NCI-H146 (cell line): ENCODE results near the gene RPS16.
"Not testable (repeated sequence)": the region's sequence is repeated elsewhere in the genome, so short reads cannot be mapped to it uniquely, and the experiment has no call there.

Experiments used
- DNase-seq: peaks from one replicate; lab custom pipeline; 2025; lab: John Stamatoyannopoulos, UW

RPS16 gene

DNA sequence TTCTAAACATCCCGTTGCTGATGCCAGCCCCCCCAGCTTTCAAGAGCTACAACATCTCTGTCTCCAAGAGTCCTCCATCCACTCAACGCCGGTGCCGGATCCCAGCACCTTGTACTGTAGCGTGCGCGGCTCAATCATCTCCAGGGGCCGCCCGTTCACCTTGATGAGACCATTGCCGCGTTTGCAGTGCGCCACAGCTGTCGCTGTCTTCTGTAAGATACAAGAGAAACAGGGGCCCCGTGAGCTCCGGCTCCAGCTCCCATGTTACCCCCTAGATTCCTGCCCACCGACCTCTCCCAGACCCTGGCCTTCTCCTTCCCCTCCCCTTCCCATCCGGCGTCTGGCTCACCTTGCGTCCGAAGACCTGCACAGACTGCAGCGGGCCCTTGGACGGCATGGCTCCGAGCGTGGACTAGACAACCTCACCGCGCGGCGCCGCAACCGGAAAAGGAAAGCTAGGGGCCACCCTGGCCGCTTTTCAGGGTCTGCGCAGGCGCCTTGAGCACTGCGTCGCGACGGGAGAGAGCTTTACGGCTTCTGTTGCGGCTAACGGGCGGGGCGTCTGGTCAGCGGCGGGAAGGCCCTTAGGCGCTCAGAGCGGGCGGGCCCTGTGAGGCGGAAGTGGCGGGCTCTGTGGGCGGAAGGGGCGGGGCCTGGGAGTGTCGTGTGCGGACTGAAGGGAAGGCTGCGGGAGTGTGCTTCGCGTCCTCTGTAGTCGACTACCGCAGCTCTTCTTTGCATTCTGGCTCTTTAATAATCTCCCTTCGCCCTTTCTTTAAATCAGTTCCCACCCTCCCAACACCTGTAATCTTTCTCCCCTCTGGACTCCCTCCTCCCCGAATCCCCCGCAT lies at the start of gene RPS16:
Gene RPS16 (minus strand): TSS at position 451 of the 851 bp plus-strand sequence. CDS start 54 bp downstream, at position 397.
- DNase-seq = peak; percentile 99

DNA sequence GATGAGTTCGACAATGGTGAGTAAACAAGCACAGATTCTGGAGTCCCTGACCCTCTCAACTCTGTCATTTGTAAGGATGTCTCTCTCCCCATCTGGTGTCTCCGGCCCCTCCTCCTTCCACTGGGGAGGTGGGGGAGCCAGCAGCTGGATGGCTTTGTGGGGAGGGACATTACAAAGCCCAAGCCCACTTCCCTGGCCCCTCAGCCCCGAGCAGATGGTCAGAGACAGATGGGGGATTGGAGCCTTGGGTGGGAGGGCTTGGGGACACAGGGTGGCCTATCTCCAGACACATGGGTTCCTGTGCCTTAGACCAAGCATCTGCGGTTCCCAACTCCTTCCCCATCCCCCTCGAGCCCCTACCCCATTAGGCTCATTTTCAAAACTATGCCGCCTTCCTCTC lies 47.4 kb upstream of the RPS16 start:
- no peak for DNase-seq

DNA sequence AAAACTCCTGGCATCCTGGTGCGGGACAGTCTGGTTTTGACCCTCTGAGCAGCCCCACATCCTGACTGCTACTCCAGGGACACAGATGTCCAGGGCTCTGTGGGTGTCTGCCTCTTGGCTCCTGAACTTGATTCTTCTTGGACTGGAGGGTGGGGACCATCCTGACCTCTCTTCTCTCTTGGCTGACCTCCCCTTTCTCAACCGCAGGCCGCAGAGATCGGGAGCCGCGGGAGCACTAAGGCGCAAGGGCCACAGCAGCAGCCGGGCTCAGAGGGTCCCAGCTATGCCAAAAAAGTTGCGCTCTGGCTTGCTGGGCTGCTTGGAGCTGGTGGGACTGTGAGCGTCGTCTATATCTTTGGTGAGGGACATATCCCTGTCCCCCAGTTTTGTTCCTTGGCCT lies 45.9 kb upstream of the RPS16 start:
- no peak for DNase-seq

DNA sequence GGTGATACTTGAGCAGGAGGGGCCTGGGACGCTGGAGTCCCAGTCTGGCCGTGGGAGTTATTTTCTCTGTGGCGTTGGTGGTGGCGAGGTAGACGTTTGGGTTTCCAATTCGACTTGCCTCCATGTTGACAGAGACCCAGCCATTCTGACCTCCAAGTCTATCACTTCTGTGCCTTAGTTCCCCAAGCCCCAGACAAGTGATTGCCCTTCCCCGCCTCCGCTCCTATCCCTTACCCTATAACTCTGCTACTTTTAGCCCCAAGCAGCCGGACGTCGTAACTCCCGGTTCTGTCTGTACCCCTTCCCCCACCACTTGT lies 45.4 kb upstream of the RPS16 start:
- no peak for DNase-seq

DNA sequence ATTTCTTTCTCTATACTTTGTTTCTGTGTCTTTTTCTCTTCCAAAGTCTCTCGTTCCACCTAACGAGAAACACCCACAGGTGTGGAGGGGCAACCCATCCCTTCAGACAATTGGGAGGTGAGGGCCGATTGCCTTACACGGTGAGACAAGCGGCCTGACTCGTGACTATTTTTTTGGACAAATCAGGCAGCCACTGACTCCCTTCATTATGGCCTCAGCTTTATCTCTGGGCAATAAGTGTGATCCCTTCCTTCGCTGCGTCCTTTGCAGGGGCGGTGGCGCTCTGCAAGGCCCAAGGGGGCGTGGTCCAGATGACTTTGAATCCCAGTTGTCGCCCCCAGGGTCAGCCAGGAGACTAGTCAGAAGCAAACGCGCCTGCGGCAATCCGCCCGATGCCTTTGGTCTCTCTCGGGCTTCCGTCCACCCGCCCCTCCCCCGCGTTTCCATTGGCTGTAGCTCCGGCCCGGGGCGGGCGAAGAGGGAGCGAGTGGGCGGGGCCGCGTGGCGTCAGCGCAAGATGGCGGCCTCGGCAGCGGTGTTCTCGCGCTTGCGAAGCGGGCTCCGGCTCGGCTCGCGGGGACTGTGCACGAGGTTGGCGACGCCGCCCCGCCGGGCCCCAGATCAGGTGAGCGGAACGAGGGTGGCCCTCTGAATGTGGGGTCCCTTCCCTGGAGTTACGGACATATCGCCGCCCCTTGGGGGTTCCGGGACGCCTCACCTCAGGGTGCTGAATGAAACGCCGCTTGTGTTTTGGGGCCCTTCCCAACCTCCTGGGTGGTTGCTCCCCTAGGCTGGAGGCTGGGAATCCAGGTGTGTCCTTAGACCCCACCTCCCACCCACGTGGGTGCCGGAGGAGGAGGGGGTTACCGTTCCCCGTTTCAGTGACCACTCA lies 44.8 kb upstream of the RPS16 start, which contains the start of gene TIMM50:
Gene TIMM50 (plus strand): TSS at position 502 of the 892 bp plus-strand sequence. CDS start 16 bp downstream, at position 518.
- peak; percentile 99 for DNase-seq

DNA sequence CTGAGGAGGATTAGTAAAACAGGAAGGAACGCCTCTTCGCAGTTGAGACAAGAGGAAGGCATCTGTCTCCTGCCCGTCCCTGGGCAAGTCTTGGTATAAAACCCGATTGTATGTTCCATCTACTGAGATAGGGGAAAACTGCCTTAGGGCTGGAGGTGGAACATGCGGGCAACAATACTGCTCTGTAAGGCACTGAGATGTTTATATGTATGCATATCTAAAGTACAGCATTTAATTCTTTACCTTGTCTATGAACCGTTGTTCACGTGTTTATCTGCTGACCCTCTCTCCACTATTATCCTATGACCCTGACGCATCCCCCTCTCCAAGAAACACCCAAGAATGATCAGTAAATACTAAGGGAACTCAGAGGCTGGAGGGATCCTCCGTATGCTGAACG lies 44.2 kb upstream of the RPS16 start:
- DNase-seq = no peak

DNA sequence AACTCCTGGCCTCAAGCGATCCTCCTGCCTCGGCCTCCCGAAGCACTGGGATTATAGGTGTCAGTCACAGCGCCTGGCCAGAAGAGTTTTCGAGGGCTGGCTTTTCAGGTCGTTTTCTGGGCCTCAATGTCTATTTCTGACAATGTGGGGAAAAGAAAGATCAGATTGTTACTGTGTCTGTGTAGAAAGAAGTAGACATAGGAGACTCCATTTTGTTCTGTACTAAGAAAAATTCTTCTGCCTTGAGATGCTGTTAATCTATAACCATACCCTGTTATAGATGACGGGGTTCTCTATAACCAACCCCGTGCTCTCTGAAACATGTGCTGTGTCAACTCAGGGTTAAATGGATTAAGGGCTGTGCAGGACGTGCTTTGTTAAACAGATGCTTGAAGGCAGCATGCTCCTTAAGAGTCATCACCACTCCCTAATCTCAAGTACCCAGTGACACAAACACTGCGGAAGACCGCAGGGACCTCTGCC lies 43.6 kb upstream of the RPS16 start:
- DNase-seq = not testable (repeated sequence)

DNA sequence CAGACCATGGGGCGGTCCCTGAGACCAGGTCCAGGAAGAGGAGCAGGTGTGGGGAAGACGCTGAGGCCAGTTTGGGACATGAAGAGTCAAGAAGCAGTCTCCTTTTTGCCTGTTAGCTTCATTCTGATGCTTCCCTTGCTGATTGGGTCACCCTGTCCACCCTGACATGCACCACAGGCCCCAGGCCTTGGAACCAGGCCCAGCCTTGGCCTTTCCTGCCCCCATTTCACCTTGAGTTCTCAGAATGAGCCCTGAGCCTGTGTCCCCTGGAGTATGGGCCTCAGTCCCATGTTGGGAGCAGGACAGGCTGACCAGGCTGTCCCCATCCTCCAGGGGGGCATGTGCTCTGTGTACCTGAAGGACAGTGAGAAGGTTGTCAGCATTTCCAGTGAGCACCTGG lies 40.0 kb upstream of the RPS16 start:
- no peak for DNase-seq

DNA sequence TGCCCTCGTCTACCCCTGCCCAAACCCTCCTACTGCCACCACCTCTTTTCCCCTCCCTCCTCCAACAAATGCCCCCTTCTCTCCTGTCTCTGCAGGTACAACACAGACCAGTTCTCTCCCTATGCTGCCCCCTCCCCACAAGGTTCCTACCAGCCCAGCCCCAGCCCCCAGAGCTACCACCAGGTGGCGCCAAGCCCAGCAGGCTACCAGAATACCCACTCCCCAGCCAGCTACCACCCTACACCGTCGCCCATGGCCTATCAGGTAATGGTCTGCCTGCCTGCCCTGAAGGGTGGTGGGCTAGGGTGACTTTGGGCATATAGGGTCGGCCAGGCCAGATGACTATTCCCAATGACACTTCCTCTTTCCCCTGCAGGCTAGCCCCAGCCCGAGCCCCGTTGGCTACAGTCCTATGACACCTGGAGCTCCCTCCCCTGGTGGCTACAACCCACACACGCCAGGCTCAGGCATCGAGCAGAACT lies 38.4 kb upstream of the RPS16 start:
- peak; percentile 59 for DNase-seq

DNA sequence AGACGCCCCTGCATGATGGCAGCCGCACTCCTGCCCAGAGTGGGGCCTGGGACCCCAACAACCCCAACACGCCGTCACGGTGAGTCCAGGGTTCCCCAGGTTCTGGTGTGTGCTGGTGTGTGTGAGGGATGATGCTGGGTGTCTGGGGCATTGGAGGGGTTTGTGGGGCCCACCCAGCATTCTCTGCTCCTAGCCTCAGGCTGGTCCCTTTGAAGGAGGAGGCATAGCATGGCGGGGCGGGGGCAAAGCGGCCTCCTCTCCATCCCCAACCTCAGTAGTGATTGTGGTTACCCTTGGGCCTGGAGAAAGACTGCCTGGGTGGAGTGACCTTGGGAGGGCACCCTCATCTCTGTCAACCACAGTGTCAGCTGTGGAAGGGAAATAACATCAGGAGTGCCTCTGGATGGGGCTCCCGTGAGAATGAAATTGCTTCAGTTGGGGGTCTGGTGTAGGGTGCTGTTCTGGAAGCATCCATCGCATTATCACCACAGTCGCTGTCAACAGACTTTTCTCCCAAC lies 37.8 kb upstream of the RPS16 start:
- DNase-seq = no peak

DNA sequence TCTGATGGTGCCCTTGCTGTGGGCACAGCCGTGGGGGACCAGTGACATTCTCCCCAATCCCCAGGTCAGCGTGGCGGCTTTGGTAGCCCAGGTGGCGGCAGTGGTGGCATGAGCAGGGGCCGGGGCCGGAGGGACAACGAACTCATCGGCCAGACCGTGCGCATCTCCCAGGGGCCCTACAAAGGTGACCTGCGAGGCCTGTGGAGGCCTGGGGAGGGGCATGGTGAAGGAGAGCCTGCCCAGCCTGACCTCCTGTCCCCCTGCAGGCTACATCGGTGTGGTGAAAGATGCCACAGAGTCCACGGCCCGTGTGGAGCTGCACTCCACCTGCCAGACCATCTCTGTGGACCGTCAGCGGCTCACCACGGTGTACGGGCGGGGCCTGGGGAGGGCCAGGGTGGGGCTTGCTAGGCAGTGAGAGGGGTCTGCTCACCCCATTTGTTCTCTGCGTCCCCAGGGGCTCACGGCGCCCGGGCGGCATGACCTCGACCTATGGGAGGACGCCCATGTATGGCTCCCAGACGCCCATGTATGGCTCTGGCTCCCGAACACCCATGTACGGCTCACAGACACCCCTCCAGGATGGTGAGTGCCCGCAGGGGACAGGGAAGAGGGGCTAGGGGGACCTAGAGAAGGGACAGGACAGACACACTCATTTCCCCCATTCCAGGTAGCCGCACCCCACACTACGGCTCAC lies 37.1 kb upstream of the RPS16 start:
- no peak for DNase-seq

DNA sequence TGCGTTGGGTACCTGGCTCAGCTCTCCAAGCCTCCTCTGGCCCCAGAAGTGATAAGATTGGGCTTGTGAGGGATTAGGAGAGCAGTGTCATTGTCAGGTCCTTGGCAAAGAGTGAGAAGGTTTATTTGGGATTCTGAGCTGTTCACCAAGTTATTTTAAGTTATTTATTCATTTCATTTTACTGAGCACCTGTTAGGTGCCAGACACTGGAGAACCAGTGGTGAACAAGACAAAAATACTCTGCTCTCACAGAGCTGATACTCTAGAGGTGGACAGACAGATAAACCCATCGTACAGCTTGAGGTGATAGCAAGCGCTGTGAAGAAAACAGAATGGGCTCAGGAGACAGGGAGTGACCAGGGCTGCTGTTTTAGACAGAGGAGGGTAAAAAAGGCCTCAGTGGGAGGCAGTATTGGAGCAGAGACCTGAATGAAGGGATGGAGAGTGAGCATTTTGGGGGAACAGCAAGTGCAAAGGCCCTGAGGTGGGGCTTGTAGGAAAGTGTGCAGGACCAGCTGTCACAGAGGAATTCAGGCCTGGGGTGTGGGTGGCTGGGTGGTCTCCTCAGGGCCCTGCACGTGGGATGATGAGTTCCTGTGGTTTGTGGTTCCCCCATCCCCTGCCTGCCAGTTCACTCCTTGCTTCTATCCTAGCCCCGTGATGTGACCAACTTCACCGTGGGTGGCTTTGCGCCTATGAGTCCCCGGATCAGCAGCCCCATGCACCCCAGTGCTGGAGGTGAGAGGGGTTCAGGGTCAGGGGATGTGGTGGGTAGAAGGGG lies 36.2 kb upstream of the RPS16 start:
- DNase-seq = no peak

DNA sequence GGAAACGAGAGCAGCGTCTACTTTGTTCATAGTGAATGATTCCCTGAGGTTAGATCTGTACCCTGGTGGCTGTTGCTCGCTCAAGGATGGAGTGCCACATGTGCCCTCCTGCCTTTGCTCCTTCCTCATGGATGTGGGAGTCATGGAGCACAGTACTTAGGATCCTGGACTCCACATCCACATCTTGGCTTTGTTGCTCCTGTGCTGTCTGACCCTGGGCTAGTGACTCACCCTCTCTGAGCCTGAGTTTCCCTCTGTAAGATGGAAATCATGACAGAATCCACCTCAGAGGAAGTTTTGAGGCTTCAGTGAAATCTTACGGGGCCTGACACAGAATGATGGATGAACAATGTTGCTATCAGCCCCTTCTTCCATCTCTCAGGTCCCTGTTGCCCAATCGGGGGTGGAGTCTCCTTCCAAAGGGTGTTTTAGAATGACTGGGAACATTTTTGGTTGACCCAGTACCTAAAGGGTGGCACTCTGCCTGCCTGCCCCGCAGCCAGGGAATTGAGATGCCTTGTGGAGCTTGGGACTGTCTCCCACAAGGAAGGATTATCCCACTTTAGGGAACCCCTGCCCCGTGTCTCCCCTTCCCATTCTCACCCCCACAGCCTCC lies 35.1 kb upstream of the RPS16 start:
- no peak for DNase-seq

DNA sequence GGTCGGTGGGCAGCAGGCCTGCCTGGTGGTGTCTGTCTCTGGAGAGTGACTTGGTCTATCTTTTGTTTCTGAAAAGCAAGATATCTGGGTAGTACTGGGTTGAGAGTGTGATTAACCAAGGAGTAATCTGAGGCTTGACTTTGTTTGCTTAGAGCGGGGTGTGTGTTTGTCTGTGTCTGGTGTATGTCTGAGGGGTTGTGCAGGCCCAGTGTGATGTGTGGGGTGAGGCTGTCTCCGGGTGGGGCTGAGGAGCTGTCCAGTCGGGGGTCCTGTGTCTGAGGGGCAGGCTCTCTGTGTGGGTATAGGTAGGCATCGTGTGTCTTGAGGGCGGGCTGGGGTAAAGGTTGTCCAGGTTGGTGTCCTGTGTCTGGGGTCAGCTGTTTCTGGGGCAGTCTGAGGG lies 33.8 kb upstream of the RPS16 start:
- DNase-seq = no peak

DNA sequence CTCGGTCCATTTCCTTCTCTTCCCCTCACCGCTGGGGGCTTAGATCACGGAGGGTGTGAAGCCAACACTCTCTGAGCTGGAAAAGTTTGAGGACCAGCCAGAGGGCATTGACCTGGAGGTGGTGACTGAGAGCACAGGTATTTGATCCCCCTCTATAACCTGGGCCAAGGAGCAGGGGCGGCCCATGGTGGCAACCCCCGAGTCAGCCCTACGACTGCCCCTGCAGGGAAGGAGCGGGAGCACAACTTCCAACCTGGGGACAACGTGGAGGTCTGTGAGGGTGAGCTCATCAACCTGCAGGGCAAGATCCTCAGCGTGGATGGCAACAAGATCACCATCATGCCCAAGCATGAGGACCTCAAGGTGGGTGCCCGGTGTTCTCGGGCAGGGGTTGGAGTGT lies 33.3 kb upstream of the RPS16 start:
- DNase-seq = no peak

DNA sequence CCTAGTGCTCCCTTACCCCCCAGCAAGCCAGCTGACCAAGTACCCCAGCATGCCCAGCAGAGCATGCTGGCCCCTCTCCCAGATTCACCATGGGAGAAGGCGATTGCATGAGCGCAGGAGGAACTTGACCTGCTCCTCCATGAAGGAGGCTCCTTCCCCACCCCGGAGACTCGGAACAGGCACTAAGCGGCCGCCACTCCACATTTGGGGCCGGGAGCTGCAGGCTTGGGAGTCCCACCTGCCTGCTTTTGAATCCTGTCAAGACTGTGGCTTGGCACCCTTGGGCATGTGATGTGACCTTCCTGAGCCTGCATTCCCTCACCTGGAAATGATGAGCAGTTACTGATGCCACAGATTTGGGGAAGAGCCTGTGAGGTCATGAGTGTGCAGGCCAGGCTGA lies 32.2 kb upstream of the RPS16 start:
- DNase-seq = no peak

DNA sequence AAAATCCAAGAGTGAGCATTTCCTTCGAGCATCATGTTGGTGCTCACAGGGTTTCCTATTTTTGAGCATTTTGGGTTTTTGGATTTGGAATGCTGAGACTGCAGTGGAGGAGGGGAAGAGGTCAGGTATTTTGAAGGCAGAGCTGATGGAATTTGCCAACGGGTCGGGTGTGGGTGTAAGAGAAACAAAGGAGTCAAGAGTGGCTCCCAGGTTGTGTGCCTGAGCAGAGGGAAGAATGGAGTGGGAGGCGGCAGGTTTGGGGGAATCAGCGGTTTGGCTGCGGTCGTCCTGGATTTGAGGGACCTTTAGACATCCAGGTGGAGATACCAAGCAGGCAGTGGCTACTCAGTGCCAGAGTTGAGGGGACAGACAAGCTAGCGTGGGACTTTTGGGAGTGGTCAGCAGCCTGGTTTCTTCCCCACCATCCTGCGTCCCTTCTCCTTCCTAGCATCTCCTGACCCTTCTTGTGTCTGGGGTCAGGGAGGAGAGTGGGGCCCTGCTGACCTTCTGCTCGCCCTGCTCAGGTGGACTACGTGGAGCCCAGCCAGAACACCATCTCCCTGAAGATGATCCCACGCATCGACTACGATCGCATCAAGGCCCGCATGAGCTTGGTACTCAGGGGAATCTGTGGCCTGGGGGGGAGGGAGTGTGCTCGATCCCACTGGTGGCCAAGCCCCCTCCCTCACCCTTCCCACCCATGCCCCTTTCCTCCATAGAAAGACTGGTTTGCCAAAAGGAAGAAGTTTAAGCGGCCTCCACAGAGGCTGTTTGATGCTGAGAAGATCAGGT lies 30.4 kb upstream of the RPS16 start:
- no peak for DNase-seq

DNA sequence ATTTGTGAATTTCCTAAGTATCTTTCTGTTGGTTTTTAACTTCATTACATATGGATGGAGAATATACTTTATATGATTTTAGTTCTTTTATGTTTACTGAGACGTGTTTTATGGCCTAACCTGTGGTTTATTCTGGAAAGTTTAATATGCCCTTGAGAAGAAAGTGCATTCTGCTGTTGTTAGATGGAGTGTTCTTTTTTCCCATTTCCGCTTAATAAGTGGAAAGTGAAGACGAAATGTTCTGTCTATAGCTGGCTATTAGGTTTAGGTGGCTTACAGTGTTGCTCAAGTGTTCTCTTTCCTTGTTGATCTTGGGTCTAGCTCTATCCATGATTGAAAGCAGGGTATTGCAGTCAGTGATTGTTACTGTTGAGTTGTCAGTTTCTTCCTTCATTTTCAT lies 27.7 kb upstream of the RPS16 start:
- DNase-seq = no peak

DNA sequence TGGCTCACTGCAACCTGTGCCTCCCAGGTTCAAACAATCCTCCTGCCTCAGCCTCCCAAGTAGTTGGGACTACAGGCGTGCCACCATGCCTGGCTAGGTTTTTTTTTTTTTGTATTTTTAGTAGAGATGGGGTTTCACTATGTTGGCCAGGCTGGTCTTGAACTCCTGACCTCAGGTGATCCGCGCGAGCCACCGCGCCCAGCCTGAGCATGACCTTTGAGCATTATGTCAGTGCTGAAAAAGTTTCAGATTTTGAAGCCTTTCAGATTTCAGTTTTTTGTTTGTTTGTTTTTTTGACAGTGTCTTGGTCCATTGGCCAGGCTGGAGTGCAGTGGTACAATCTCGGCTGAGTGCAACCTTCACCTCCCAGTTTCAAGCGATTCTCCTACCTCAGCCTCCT lies 15.5 kb upstream of the RPS16 start:
- DNase-seq = not testable (repeated sequence)
